Left lung (tissue), 10 donors: ENCODE data around the gene OSBPL3. TPM values are rescaled to one million over a fixed set of nuclear protein-coding genes. Genes with fewer than 3 reads are reported as not detected.

Experiments used
- ATAC-seq: fragments of 200-7000 bp; cut with Tn5 transposase; one replicate; pipeline ENCODE4 v1.9.1; 2020; ENCODE audit warnings: moderate library complexity
- DNase-seq, 4 donors: peaks; one replicate each; pipeline ENCODE4 v3.0.0-alpha.2; 2013 to 2020
- H3K27ac ChIP-seq, 2 donors: fragments of 200-600 bp; sonication (generic) in 1 of 2; one replicate each; pipeline versions ENCODE4 v1.5.0 to v1.8.0; 2020 to 2021
- H3K27me3 ChIP-seq, 2 donors: fragments of 200-600 bp; sonication (generic) in 1 of 2; one replicate each; pipeline versions ENCODE4 v1.5.0 to v1.8.0; 2020 to 2021
- H3K36me3 ChIP-seq, 2 donors: fragments of 200-600 bp; sonication (generic) in 1 of 2; one replicate each; pipeline versions ENCODE4 v1.5.0 to v1.8.0; 2020 to 2021
- H3K4me1 ChIP-seq, 2 donors: fragments of 200-600 bp; one replicate each; pipeline ENCODE4 v1.8.0; 2021
- H3K4me3 ChIP-seq, 2 donors: fragments of 200-600 bp; sonication (generic) in 1 of 2; one replicate each; pipeline versions ENCODE4 v1.5.0 to v1.8.0; 2020 to 2021; ENCODE audit warnings: mild to moderate bottlenecking in 1 of 2
- H3K9me3 ChIP-seq, 2 donors: fragments of 200-600 bp; sonication (generic) in 1 of 2; one replicate each; pipeline versions ENCODE4 v1.5.0 to v1.8.0; 2020 to 2021
- CTCF ChIP-seq, 2 donors: fragments of 200-600 bp; sonication (generic) in 1 of 2; IDR thresholded peaks; one replicate each; pipeline versions ENCODE4 v1.5.0 to v1.8.0; 2021; ENCODE audit warnings: antibody characterized with exemption in 2 of 2
- intact Hi-C, 2 donors: fragments of 100-400 bp; cut with DNase I; formaldehyde crosslinking; loops; one replicate each; pipeline versions ENCODE4 v1.11.2 to v1.14.2; 2022
- polyA plus RNA-seq, 6 donors: library from polyadenylated mRNA; unstranded; fragments of 120-200 nt; gene quantifications; one replicate each; pipeline ENCODE4 v1.2.1, GENCODE V29; 2013; ENCODE audit not compliant: insufficient read length in 6 of 6
- total RNA-seq, 2 donors: library from RNA; stranded (reverse); fragmentation: NEBNext Ultra II Directional; extraction: Animal tissue kit (Norgen Biotek cat#: 25700); gene quantifications; one replicate each; pipeline ENCODE4 v1.2.1, GENCODE V29; 2021
- donor health status: DM: no; HTN: yes; CAD: no.
- donor health status: DM: no; HTN: no; CAD: no.

OSBPL3 gene
- total and polyA plus RNA-seq, 8 donors: 2.3 to 30.5 (median 3.3) TPM

DNA sequence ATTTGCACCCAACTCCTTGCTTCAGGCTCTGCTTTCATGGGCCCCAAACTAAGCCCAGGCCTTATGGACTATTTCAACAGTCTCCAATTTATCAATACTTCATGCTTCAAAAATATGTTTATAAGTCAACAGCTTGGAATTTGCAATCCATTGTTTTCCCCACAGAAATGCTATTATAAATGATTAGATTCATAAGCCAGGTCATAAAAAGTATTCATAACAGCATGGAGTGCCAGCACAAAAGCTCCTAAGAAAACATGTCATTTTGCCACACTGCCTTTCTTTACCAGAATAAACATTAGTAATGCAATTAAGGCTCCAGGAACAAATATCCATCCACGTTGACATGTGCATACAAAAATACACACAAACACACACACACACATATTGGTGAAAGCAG lies 30.1 kb downstream of the OSBPL3 start:
- no peak for TF ChIP-seq CTCF (IDR thresholded peaks at IDR 0.05)

GRCh38 chr7:24948739-24949138 lies 31.2 kb downstream of the OSBPL3 start:
- Histone ChIP-seq H3K27me3 (no peaks in the 10 kb centered on the region), H3K27ac (no peak overlapping the region), H3K9me3 (no peaks in the 10 kb centered on the region), H3K4me3 (no peak overlapping the region), H3K4me1 (no peaks in the 10 kb centered on the region), H3K36me3 (no peaks in the 10 kb centered on the region)
- no peak for TF ChIP-seq CTCF (IDR thresholded peaks at IDR 0.05)
- intact Hi-C loops: no loop called here
- DNase-seq: no peak
- no peak for ATAC-seq

More for the DNA sequence above, 30.1 kb downstream of the OSBPL3 start:
- H3K9me3 ChIP-seq: no peaks in the 10 kb centered on the region
- no peaks in the 10 kb centered on the region for H3K4me1 ChIP-seq
- no peaks in the 10 kb centered on the region for H3K27me3 ChIP-seq
- H3K4me3 ChIP-seq: no peak overlapping the region
- ATAC-seq (no peak), DNase-seq (no peak)
- no peak overlapping the region for H3K27ac ChIP-seq
- no peaks in the 10 kb centered on the region for H3K36me3 ChIP-seq
- intact Hi-C loops: no loop called here

DNA sequence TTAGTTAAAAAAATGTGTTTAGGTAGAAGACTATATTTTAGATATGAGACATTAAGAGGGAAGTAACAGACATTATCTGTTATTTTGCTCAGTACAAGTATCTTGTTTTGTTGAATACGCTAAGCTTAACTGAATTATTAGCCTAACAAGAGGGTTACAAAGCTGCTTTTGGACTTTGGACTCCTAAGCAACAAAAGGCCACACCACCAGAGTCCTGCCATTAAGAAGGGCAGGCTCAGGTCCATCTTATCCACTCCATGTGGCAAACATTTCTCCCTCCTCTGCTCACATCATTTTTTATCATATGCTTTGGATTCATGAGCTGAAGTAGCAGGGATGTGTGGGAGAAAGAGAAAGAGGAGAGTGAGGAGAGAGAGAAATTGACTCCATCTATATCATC lies 33.5 kb downstream of the OSBPL3 start:
- H3K4me3 ChIP-seq: no peak overlapping the region
- ATAC-seq: no peak

DNA sequence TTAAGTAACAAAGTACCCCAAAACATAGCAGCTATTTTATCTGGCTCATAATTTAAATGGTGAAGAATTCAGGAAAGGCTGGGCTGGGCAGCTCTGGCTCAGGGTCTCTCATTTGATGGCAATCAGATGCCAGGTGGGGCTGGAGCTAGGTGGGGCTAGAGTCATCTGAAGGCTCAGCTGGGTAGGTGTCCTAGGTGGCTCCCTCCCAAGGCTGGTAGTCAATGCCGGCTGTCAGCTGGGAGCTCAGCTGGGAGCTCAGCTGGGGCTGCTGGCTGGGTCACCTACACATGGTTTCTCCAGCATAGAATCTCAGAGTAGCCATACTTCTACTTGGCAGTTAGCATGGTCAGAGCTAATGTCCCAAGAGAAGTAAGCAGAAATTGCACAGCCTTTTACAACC lies 34.1 kb downstream of the OSBPL3 start:
- DNase-seq: no peak
- Histone ChIP-seq H3K36me3 (no peaks in the 10 kb centered on the region), H3K27me3 (no peaks in the 10 kb centered on the region), H3K27ac (no peak overlapping the region), H3K4me1 (no peaks in the 10 kb centered on the region), H3K4me3 (no peak overlapping the region), H3K9me3 (no peaks in the 10 kb centered on the region)
- no peak for ATAC-seq
- TF ChIP-seq CTCF (IDR thresholded peaks at IDR 0.05): no peak
- intact Hi-C loops: no loop called here

More for the DNA sequence above, 33.5 kb downstream of the OSBPL3 start:
- intact Hi-C loops: no loop called here
- DNase-seq: no peak
- no peak for TF ChIP-seq CTCF (IDR thresholded peaks at IDR 0.05)
- Histone ChIP-seq H3K4me1 (no peaks in the 10 kb centered on the region), H3K27me3 (no peaks in the 10 kb centered on the region), H3K36me3 (no peaks in the 10 kb centered on the region), H3K27ac (no peak overlapping the region), H3K9me3 (no peaks in the 10 kb centered on the region)

GRCh38 chr7:24943096-24943948 lies 36.7 kb downstream of the OSBPL3 start:
- Histone ChIP-seq H3K9me3 (no peaks in the 10 kb centered on the region), H3K36me3 (no peaks in the 10 kb centered on the region), H3K27me3 (no peaks in the 10 kb centered on the region), H3K27ac (no peak overlapping the region), H3K4me3 (no peak overlapping the region), H3K4me1 (peaks cover 0 to 13% of the 10 kb centered on the region in 2 donors)
- DNase-seq (no peak), ATAC-seq (no peak)
- intact Hi-C loops: no loop called here
- no peak for TF ChIP-seq CTCF (IDR thresholded peaks at IDR 0.05)
